ENCODE measurements around the gene ADAT3.
A peak's percentile ranks its signal among the peaks of the same experiment; 100 is the strongest.

The ADAT3 gene

DNA sequence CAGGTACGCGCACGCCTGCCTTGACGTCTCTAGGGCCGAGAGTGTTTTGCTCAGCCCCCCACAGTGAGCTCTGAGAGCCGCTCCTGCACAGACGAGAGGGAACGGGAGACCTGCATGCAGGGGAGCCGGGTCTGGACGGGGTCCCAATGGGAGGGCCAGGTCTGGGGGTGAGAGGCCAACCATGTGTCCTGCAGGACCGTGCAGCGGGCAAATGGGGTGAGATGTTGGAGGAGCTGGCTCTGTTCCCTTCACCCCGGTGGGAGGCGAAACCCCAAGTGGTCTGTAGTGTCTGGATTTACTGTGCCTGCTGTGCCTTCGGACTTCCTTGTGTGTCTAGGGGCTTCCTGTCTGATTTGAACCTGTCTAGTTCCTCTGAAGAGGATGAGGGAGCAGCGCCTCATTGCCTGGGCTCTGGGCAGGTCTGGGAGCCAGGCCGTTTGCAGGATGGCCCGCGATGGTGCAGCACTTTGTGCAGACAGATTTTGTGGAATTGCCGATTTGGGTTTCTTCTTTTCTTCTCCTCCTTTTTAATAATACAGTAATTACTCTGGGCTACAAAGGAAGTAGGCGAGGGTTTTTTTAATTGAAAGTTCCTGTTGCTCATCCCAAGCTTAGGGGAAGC is 37.8 kb downstream of the ADAT3 start:
- no peak for DNase-seq

DNA sequence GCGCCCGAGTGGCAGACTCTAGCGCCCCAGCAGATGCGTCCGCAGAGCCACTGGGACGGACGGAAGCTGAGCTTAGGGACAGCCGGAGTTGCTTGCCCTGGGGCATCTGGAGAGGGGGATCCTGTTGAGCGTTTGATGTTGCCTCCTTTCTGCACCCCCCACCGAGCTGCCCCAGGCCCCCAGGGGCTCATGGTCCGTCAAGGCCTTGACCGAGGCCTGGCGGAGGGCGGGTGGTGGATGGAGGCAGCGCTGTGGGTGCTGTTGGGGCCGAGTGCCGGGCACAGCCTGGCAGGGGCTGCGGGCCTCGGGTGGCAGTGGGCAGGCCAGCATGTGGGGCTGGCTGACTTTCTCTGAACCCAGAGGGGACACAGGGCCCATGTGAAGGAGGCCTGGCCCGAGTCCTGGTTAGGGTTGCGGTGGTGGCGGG is 38.5 kb downstream of the ADAT3 start:
- DNase-seq: no peak

DNA sequence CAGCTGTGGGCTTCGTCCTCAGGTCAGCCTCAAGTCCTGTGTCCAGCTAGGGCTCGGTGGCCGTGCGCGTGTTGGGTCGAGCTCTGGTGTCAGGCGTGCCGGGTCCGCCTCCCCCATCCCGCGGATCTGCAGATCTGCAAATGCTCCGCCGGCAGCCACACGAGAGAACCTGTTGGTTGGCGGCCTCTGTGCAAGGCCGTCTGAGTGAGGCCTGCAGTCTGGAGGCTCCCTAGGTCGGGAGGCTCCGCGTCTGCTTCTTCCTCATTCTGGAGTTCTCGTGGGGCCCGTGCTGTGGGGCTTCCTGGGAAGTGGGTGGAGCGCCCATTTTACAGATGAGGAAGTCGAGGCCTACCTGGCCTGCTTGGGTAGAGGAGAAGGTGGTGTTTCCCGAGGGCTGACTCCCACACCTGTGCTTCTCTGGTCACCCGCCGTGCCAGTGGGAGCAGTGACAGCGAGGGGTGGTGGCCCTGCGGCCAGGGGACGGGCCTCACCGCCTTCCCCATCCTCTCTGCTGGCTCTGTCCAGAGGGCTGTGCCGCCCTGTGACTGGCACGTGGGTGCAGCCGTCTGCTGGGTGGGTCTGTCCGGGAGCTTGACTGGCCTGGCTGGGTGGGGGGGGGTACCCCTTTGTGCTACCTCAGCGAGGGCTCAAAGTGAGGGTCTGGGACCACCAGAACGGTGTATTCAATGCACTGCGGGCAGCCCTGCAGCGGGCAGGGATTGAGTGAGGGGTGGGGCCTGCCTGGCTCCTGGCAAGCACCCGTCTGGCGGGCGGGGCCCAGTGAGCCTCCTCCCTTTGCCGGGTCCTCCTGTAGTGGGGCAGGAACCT is 39.1 kb downstream of the ADAT3 start:
- no peak for DNase-seq

DNA sequence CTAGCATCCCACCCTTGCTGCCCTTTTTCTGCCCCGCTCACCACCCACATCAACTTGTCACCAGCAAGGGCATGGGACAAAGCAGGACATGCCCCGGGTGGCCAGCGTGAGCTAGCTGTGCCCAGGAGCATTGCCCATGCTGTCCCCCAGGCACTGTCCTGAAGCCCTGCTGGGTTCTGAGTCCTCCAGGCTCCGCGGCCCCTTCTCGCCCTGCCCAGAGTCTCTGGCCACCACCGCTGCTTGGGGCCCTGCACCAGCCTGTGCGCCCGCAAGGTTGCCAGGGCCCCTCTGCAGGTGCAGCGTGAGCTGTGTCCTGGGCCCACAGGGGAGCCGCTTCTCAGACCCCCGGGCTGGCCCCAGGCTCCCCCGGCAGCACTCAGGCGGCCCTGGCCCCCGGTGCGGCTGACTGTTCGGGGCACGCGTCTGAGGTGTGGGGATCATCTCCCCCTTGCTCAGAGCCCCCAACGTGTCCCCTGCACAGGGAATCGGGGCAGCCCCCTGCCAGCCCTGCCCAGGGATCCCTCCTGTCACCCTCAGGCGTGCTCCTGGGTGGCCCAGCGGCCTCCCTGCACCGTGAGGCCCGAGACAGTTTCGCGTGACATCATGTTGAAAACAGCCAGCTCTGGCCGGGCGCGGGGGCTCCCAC is 39.8 kb downstream of the ADAT3 start:
- DNase-seq: no peak

DNA sequence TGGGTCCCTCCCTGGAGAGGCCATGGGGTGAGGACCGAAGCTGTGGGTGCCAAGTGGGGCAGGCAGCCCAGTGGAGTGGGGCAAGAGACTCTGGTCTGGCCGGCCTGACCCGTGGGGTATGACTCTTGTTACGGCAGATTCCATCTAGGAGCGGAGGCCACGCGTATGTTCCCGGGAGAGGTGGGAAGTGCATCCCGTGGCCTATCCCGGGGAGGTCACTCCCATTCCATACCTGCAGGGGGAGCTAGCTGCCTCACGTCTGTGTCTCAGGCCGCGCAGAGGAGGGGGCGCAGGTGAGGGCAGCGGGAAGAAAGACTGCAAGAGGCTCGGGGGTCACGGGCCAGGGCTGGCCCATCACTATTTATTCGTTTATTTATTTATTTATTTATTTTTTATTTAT is 40.7 kb downstream of the ADAT3 start:
- peak; percentile 68 for DNase-seq

DNA sequence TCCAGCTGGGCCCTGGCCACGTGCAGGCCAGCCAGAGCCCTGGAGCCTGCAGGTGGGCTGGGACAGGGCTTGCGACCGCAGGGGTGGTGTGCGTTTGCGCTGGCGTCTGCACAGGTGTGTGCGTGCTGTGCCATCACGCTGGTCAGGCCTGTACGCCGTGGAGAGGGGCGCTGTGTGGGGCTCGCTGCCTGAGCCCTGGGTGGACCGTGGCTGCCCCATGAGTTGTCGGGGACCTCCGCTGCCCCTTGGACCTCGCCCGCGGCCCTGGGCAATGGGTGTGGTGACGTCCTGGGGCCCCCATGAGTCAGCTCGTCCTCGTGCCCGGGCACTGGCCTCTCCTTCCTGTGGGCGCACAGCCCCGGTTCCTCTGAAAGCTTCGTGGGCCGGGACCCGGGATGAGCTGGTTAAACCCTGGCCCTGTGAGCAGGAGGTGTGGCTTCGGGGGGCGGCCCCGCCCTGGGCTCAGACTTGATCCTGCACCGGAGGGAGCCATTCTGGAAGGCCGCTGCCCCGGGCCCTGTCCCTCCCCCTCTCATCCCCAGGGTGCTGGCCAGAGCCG is 42.5 kb downstream of the ADAT3 start:
- DNase-seq: no peak

DNA sequence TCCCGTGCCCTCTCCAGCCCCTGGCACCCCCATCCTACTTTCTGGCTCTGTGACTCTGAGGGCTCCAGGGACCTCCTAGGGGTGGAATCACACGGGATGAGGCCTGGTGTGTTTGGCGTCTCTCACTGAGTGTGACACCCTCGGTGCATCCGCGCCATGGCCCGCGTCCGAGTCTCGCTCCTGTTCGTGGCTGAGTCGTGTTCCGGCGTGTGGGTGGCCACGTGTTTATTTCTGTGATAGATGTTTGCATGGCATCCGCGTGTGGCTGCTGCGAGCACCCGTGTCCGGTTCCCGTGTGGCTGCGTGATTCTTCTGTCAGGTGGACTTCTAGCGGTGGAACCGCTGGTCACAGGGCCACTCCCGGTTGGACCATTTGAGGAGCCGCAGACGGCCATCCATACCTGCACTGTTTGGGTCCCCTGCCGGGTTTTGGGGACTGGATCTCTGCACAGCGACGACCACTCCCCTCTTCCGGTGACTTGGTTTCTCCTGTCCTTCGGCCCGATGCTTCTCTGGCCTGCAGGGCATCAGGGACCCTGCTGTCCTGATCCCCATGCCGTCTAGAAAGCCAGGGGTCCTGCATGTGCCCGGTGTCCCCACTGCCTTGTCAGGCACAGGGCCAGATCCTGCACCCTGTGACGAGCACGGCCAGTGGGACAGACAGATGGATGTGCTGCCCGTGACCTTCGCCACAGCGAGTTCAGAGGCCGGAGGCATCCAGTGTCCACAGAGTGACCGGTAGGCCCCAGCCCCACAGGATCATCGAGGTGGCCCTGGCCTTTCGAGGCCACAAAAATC is 44.3 kb downstream of the ADAT3 start:
- DNase-seq: no peak

DNA sequence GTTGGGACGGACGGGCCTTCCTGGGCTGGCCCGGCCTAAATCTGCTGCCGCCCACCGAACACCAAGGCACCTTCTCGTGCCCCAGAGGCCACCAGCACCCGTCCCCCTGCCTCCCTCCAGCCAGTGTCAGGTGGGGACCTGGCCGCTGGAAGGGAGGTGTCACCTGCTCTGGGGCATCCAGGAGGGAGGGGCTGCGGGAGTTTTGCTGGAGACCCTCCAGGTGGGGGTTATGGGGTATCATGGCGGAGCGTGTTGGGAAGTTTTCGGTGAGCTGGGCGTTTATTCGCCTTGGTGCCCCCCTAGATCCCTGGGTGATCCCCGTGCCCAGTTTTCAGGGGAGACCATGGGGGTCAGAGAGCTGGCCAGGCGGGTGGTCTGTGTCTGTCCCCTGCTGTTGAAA is 45.4 kb downstream of the ADAT3 start:
- no peak for DNase-seq

DNA sequence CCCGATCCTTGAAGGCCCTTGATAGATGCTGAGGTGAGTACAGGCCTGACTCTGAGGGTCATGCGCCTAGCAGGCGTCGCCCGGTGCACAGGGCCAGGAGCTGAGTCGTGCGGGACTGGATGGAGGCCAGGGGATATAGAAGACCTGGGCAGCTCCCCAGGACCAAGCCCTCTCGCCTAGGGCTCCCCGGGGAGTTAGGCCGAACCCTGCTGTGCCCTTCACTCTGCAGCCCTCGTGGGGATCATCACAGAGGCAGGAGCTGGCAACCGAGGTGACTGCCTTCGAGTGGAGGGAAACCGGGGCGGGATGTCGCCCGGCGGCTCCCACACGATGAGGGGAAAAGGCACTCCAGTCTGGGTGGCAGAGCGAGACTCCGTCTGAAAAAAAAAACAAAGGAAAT is 47.4 kb downstream of the ADAT3 start:
- no peak for DNase-seq

DNA sequence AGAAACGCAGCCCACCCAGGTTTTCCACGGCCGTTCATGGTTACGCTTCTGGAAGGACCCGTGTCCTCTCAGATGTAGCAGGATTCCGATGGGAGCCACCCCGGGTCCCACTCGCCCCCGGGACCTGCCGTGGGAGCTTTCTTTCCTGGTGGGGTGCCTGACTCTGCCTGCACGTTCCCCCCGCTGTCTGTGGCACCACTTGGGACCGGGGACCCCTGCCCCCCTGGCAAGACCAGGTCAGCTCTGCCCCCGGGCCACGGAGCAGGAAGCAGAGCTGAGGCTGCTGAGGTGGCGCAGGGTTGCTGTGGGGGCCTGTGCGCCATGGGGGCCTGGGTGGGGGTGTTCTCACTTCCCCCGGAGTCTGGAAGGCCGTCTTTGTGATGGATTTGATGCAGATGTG is 47.8 kb downstream of the ADAT3 start:
- no peak for DNase-seq

DNA sequence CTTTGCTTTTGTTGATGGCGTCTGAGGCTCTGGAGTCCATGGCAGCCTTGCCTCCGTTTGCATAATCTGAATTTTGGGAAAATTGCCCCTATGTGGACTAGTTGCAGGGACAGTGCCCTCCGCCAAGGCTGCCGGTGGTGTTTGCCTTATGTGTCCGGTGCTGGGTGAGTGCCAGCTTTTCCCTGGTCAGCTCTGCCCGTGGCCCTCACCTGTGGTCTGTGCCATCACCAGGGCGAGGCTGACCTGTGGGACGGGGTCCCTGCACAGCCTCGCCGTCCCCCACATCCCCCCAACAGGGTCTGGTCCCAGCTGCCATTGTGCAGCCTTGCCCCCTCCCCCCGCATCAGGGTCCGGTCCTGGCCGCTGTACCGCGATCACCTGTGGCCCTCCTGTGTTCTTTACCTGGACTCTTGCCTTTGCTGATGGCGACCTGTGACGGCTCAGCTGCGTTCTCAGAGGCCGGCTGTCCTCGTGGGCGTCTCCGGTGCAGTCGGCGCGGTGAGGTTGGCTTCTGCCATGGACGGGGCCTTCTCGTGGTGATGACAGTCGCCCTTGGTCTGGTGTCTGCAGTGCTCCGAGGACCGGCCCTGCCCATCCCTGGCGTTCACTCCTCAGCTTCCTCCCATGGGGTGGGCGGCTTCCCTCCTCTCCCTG is 48.4 kb downstream of the ADAT3 start:
- DNase-seq: no peak

DNA sequence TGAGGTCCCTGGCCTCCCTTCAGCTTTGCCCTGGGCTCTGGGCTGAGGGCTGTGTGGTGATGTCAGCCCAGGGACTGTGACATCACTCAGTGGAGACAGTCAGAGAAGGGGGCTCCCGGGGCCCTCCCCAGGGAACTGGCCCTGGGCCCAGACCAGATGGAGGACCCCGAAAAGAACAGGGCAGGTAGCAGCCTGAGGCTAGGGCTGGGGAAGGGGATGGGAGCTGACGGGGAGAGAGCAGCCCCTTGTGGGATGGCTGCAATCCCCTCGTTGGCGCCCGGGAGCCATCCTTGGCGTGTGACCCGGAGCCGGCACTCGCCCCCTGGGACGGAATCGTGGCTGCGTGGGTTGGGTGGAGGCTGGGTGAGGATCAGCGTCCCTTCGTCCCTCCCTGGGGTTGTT is 49.3 kb downstream of the ADAT3 start:
- no peak for DNase-seq

DNA sequence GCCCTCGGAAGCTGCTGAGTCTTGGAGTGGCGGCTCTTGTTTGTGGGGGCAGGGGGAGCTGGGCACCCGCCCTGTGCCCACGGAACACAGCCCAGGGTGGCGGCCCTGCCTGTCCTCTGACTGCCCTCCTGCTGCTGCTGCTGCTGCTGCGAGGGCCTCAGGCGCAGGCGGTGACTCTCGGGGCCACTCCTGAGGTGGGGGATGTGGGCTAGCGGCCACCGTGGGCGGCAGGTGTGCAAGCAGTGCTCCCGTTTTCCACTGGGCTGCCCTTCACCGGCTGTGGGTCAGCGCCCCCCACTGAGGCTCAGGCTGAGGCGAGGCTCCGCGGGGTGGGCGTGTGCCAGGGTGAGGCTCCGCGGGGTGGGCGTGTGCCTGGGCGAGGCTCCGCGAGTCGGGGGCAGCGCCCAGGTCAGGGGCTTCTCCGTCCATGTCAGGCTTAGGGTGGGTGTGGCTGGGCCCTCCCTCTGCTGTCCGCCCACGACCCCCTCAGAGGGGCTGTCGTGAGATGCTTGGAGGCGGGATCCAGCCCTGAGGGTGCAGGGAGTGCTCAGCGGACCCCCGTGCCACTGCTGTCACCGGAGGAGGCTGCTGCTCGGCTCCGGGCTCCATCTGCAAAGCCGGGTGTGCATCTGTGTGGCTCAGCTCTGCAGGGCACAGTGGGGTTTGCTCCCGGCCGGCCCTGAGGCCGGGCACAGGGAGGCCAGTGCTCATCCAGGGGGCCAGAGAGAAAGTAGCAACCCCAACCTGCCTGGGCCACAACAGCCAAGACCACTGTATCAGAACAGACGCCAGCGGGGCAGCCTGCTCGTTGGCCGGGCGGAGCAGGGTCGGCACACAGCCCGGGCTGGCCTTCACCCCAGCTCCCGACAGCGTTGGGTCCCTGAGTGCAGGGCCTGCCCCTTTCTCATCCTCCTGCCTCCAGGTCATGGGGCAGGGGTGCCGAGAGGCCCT is 50.2 kb downstream of the ADAT3 start:
- DNase-seq: no peak

DNA sequence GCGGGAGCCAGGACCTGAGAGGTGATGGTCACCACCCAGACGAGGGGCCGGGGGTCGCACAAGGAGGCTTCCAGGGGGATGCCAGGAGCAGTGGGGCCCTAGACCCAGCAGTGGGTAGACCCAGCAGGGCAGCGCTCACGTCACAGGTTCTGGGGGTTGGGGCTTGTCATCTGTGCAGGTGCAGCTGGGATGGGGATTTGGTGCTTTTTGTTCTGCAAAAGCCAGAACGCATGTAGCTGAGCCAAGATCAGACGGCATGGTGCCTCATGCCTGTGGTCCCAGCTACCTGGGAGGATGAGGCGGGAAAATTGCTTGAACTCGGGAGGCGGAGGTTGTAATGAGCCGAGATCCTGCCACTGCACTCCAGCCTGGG is 50.9 kb downstream of the ADAT3 start:
- no peak for DNase-seq

DNA sequence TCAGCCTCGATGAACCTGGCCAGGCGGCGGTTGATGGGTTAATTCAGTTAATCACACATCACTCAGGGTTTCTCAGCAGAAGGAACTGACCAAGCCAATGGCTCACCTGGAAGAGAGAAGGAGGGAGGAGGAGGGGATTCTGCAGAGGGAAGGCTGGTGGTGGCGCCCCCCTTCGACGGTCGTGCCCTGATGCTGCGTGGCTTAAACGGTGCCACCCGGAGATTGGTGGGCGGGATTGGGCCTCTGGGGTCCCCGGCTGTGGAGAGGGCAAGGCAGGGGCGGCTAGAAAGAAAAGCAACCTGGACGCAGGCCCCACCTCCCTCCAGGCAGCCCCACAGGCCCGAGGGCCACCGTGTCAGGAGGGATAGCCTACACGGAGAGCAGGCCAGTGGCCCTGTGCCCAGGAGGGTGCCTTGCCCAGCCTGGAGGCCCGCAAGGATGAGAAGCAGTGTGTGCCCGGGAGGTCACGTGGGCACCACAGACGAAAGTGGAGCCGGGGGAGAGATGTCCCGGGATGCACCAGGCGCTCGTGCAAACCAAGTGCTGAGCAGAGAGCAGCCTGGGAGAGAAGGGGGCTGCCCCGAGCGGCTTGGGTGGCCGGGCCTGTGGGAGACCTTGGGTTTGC is 51.8 kb downstream of the ADAT3 start:
- no peak for DNase-seq

DNA sequence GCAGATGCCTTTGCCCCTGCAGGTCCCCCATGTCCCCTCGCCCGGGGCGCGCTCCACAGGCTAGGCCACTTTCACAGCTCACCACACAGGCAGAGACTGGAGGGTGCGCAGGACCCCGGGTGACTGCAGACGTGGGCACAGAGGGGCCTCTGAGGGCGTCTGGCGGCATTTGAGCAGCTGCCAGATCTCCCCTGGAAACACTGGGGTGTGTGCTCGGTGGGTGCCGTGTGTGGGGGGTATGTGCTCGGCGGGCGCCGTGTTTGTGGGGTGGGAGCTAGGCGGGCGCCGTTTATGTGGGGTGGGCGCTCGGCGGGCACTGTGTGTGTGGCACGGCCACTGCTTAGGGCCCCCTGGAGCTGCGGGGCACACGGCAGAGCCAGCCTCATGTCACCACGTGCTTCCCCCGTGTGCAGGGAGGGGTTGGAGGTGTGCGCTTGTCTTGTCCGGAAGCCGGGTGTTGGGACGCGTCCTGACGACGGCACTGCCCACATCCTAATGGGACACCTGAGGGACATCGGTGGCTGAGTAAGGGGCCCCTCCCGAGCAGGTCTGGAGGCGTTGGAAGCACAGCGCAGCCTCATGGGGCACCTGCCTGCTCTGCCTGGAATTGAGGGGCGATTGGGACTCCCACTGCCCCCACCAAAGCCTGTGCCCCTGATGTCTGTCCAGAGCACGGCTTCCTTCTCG is 52.5 kb downstream of the ADAT3 start:
- DNase-seq: no peak

DNA sequence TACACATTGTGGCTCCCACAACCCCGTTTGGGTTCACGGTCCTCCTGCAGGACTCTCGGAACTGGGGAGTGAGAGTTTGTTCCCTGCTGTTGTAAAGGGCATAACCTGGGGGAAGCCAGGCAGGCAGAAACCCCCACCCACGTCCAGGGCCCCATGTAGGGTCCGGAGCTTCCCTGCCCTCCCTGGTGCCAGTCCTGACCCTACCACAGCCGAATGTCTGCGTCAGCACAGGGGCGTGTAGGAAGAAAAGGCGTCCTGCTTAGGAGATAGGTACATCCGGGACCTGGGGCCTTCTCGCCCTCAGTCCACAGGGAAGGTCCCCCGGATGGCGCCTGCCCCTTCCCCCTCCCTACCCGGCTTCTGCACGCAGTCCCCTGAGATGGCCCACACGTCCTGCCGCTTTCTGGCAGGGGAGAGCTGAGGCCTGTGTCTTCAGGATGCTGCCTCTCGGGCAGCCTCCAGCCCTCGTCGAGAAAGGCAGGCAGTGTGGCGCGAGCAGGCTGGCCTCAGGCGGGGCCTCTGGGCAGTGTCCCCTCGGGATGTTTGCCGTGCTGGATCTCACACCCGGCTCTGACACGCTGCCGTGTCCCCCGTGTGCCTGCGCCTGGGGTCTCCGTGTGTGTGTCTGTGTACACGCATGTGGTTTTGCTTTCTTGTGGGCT is 54.9 kb downstream of the ADAT3 start:
- DNase-seq: no peak

DNA sequence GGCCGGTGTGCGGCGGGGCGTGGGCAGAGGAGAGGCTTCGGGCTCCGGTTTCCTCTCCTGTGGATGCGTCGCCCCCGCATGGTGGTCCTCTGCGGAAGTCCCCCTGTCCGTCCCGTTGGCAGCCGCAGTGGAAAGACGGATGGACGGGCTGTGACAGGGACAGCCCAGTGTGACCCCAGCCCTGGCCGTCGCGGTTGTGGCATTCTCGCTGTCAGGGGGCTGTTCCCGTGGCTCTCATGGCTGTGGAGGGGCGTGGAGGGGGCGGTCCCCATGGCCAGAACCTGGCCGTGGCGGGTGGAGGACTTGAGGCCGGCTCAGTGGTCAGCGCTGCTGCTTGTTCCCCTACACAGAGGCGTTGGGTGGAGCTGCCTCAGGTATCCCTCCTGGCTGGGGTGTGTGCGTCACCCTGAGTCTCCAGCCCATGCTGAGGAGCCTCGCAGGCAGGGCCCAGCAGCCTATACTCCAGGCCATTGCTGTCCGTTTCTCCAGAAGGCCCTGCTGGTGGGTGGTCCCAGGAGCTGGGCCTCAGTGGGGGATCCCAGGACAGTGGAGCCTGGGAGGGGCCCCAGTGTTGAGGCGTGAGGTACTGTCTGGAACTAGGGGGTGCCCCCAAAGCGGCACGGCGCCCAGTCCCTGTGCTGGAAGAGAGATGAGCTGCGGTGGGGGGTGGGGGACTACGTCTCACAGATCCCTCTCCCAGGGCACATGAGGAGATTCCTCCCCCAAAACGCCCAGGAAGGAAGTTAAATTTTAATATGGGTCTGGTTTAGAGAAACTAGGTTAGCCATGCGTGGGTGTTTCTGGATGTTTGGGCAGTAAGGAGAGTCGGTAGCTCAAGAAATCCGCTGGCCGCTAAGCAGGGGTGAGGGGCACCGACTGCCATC is 56.0 kb downstream of the ADAT3 start:
- DNase-seq: no peak

DNA sequence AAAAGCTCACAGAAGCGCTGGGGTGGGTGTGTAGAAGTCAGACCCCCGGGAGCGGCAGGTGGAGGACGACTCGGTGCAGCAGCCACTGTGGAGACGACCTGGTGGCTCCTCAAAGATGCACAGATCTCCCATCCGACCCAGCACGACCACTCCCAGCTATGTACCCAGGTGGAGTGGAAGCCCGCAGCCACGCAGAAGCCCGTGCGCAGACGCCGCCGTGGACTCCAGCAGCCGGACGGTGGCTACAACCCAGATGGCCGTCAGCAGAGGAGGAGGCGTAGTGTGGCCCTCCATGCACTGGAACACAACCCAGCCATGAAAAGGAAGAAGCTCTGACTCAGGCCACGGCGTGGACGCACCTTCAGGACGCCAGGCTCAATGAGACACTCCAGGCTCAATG is 57.5 kb downstream of the ADAT3 start:
- no peak for DNase-seq

Measured in NCI-H82 (cell line).